Cerebellar nuclear complex (tissue), 1 donor: ENCODE measurements around the gene SH3PXD2A.
"Not testable (repeated sequence)": the region's sequence is repeated elsewhere in the genome, so short reads cannot be mapped to it uniquely, and the experiment has no call there.

Experiments used
- DNase-seq, 2 experiments: peaks; one replicate each; lab custom pipeline; 2025; lab: John Stamatoyannopoulos, UW

The SH3PXD2A gene

GRCh38 chr10:103665162-103665889 lies 190.1 kb downstream of the SH3PXD2A start:
- DNase-seq, result no peak

GRCh38 chr10:103663802-103664201 lies 191.6 kb downstream of the SH3PXD2A start:
- no peak for DNase-seq

- no peak for DNase-seq
Measured at GRCh38 chr10:103663236-103663635, 192.1 kb downstream of the SH3PXD2A start.

GRCh38 chr10:103662704-103663103 lies 192.7 kb downstream of the SH3PXD2A start:
- DNase-seq, result not testable (repeated sequence)

GRCh38 chr10:103661198-103661950 lies 194.0 kb downstream of the SH3PXD2A start:
- DNase-seq, result no peak

- DNase-seq, result no peak
Measured at GRCh38 chr10:103660364-103661197, 194.8 kb downstream of the SH3PXD2A start.

GRCh38 chr10:103659674-103660363 lies 195.6 kb downstream of the SH3PXD2A start:
- DNase-seq, result peak; percentile 18 to 37

GRCh38 chr10:103658049-103658577 lies 197.3 kb downstream of the SH3PXD2A start:
- DNase-seq, result no peak

GRCh38 chr10:103657061-103657591 lies 198.2 kb downstream of the SH3PXD2A start:
- no peak for DNase-seq

- DNase-seq, result no peak
Measured at GRCh38 chr10:103654925-103655324, 200.5 kb downstream of the SH3PXD2A start.

- peak; percentile 51 to 70 for DNase-seq
Measured at GRCh38 chr10:103653581-103654037, 201.8 kb downstream of the SH3PXD2A start.

- no peak for DNase-seq
Measured at GRCh38 chr10:103652599-103653281, 202.6 kb downstream of the SH3PXD2A start.

GRCh38 chr10:103651783-103652476 lies 203.4 kb downstream of the SH3PXD2A start:
- DNase-seq, result peak in 1 of 2 experiments; percentile 31

- no peak for DNase-seq
Measured at GRCh38 chr10:103651333-103651732, 204.0 kb downstream of the SH3PXD2A start.

GRCh38 chr10:103649654-103650423 lies 205.5 kb downstream of the SH3PXD2A start:
- no peak for DNase-seq

- DNase-seq, result no peak
Measured at GRCh38 chr10:103648636-103649532, 206.5 kb downstream of the SH3PXD2A start.

GRCh38 chr10:103648251-103648635 lies 207.1 kb downstream of the SH3PXD2A start:
- DNase-seq, result no peak

GRCh38 chr10:103646304-103646703 lies 209.1 kb downstream of the SH3PXD2A start:
- no peak for DNase-seq
